ENCODE results near the gene SORCS2. TPM values are rescaled to one million over a fixed set of nuclear protein-coding genes. Genes with fewer than 3 reads are reported as not detected.

SORCS2 gene
- total RNA-seq, 1 experiment from 2014 or later: not detected

DNA sequence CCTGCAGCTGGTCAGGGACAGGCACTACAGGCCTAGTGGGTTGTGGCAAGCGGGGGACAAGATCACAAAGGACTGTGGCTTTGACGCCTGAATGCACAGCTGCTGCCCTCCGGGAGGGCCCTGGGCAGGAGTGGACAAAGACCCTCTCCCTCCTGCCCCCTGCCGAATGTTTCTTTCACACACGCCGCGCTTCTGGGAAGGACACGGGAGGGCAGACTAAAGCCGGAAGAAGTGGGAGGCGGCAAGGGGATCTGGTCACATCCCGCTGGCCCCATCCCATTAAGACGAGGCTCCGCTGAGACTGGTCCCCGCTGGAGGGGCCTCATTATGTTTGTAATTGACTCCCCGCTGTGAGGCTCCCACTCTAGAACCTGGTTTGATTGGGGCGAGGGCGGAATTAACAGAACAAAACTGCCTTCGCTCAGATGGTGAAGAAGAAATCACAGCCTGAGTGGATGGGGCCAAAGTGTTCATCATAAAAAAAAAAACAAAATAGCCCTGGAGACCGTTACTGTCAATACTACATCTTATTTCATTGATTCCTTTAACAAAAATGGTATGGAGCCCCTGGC lies 280.2 kb downstream of the SORCS2 start:
- no peak for DNase-seq (ENCODE audit: unreplicated experiment)
- no peak overlapping the region for H3K4me3 Mint-ChIP-seq (ENCODE audit: unreplicated experiment)
- intact Hi-C loops (cut with micrococcal nuclease): no loop called here
- TF ChIP-seq CTCF (IDR thresholded peaks at IDR 0.05; ENCODE audit: unreplicated experiment): no peak
- ChIA-PET CTCF (no interaction called here), POLR2A (no interaction called here)
- peaks cover 60% of the 10 kb centered on the region for H3K27me3 Mint-ChIP-seq (ENCODE audit: insufficient read depth, unreplicated experiment)
- no peaks in the 10 kb centered on the region for H3K36me3 Mint-ChIP-seq (ENCODE audit: insufficient read depth, unreplicated experiment)
- no peak overlapping the region for H3K27ac Mint-ChIP-seq (ENCODE audit: low read depth, unreplicated experiment)
- H3K4me1 Mint-ChIP-seq (ENCODE audit: insufficient read depth, unreplicated experiment): no peaks in the 10 kb centered on the region
- BruUV-seq (replicated peaks): no TSS peak
- no peaks in the 10 kb centered on the region for H3K9me3 Mint-ChIP-seq (ENCODE audit: unreplicated experiment)

GRCh38 chr4:7473081-7473480 lies 280.7 kb downstream of the SORCS2 start:
- Mint-ChIP-seq H3K27ac (ENCODE audit: low read depth, unreplicated experiment) (no peak overlapping the region), H3K4me3 (ENCODE audit: unreplicated experiment) (no peak overlapping the region), H3K4me1 (ENCODE audit: insufficient read depth, unreplicated experiment) (no peaks in the 10 kb centered on the region), H3K27me3 (ENCODE audit: insufficient read depth, unreplicated experiment) (peaks cover 55% of the 10 kb centered on the region), H3K36me3 (ENCODE audit: insufficient read depth, unreplicated experiment) (no peaks in the 10 kb centered on the region), H3K9me3 (ENCODE audit: unreplicated experiment) (no peaks in the 10 kb centered on the region)
- ChIA-PET CTCF (no interaction called here), POLR2A (no interaction called here)
- no peak for DNase-seq (ENCODE audit: unreplicated experiment)
- no TSS peak for BruUV-seq (replicated peaks)
- no peak for TF ChIP-seq CTCF (IDR thresholded peaks at IDR 0.05; ENCODE audit: unreplicated experiment)
- intact Hi-C loops (cut with micrococcal nuclease): no loop called here

GRCh38 chr4:7474320-7474719 lies 282.0 kb downstream of the SORCS2 start:
- no peaks in the 10 kb centered on the region for H3K36me3 Mint-ChIP-seq (ENCODE audit: insufficient read depth, unreplicated experiment)
- H3K9me3 Mint-ChIP-seq (ENCODE audit: unreplicated experiment): no peaks in the 10 kb centered on the region
- H3K4me3 Mint-ChIP-seq (ENCODE audit: unreplicated experiment): no peak overlapping the region
- H3K27ac Mint-ChIP-seq (ENCODE audit: low read depth, unreplicated experiment): no peak overlapping the region
- CTCF ChIA-PET: interaction anchor here (1.2 kb wide), 1 partner anchor 245 kb away, joined by 3 read pairs; no protein-coding TSS in a partner anchor
- no TSS peak for BruUV-seq (replicated peaks)
- TF ChIP-seq CTCF (IDR thresholded peaks at IDR 0.05; ENCODE audit: unreplicated experiment): no peak
- DNase-seq (ENCODE audit: unreplicated experiment): no peak
- POLR2A ChIA-PET: no interaction called here
- intact Hi-C loops (cut with micrococcal nuclease): no loop called here
- peaks cover 43% of the 10 kb centered on the region for H3K27me3 Mint-ChIP-seq (ENCODE audit: insufficient read depth, unreplicated experiment)
- no peaks in the 10 kb centered on the region for H3K4me1 Mint-ChIP-seq (ENCODE audit: insufficient read depth, unreplicated experiment)

- Mint-ChIP-seq H3K9me3 (ENCODE audit: unreplicated experiment) (no peaks in the 10 kb centered on the region), H3K36me3 (ENCODE audit: insufficient read depth, unreplicated experiment) (no peaks in the 10 kb centered on the region), H3K4me1 (ENCODE audit: insufficient read depth, unreplicated experiment) (no peaks in the 10 kb centered on the region), H3K27me3 (ENCODE audit: insufficient read depth, unreplicated experiment) (peaks cover 34% of the 10 kb centered on the region), H3K4me3 (ENCODE audit: unreplicated experiment) (no peak overlapping the region), H3K27ac (ENCODE audit: low read depth, unreplicated experiment) (no peak overlapping the region)
- DNase-seq (ENCODE audit: unreplicated experiment): no peak
- ChIA-PET POLR2A (no interaction called here), CTCF (no interaction called here)
- intact Hi-C loops (cut with micrococcal nuclease): no loop called here
- BruUV-seq (replicated peaks): no TSS peak
- TF ChIP-seq CTCF (IDR thresholded peaks at IDR 0.05; ENCODE audit: unreplicated experiment): no peak
Observed at GRCh38 chr4:7475207-7475606, 282.9 kb downstream of the SORCS2 start.

Data from MCF 10A (cell line).